Endodermal cell (in vitro differentiated cells): Measurements from ENCODE around the gene CCDC192. TPM values are rescaled to one million over a fixed set of nuclear protein-coding genes. Genes with fewer than 3 reads are reported as not detected.

ENCODE experiments used
- DNase-seq: peaks from one replicate; pipeline ENCODE4 v3.0.0-alpha.2; 2017
- H3K27ac ChIP-seq: 2 replicates; pipeline ENCODE4 v1.5.1; 2013; ENCODE audit warnings: mild to moderate bottlenecking, low read depth, low read length, moderate library complexity
- H3K27me3 ChIP-seq: 2 replicates; pipeline ENCODE4 v1.6.1; 2013; ENCODE audit warnings: mild to moderate bottlenecking, low read length, moderate library complexity; ENCODE audit not compliant: insufficient read depth, control insufficient read depth, poor library complexity, severe bottlenecking
- H3K36me3 ChIP-seq: 2 replicates; pipeline ENCODE4 v1.7.0; 2013; ENCODE audit warnings: mild to moderate bottlenecking, low read length, moderate library complexity; ENCODE audit not compliant: control insufficient read depth, insufficient read depth
- H3K4me1 ChIP-seq: one replicate; pipeline ENCODE4 v1.7.0; 2013; ENCODE audit warnings: low read length; ENCODE audit not compliant: control insufficient read depth, insufficient read depth
- H3K4me3 ChIP-seq: 2 replicates; pipeline ENCODE4 v1.5.1; 2013; ENCODE audit warnings: mild to moderate bottlenecking, low read length, moderate library complexity
- H3K9ac ChIP-seq: 2 replicates; pipeline ENCODE4 v1.6.1; 2013; ENCODE audit warnings: mild to moderate bottlenecking, low read length, moderate library complexity; ENCODE audit not compliant: poor library complexity, severe bottlenecking; ENCODE audit errors: extremely low read depth
- H3K9me3 ChIP-seq: 2 replicates; pipeline ENCODE4 v1.6.1; 2013; ENCODE audit warnings: mild to moderate bottlenecking, low read length, moderate library complexity; ENCODE audit not compliant: control insufficient read depth
- H3K27ac Mint-ChIP-seq: 2 replicates; pipeline ENCODE4 v1.8.0; 2020; ENCODE audit warnings: mixed read lengths
- H3K27me3 Mint-ChIP-seq: 2 replicates; pipeline ENCODE4 v1.8.0; 2021; ENCODE audit warnings: mild to moderate bottlenecking, mixed read lengths; ENCODE audit not compliant: insufficient read depth
- H3K36me3 Mint-ChIP-seq: 2 replicates; pipeline ENCODE4 v1.8.0; 2020; ENCODE audit warnings: low read depth, mixed read lengths
- H3K4me1 Mint-ChIP-seq: 2 replicates; pipeline ENCODE4 v1.8.0; 2020; ENCODE audit warnings: mixed read lengths
- H3K4me3 Mint-ChIP-seq: 2 replicates; pipeline ENCODE4 v1.8.0; 2020; ENCODE audit warnings: mild to moderate bottlenecking, moderate library complexity, mixed read lengths
- H3K9me3 Mint-ChIP-seq: 2 replicates; pipeline ENCODE4 v1.8.0; 2020; ENCODE audit warnings: mild to moderate bottlenecking, mixed read lengths
- CTCF ChIP-seq: fragments of 200-600 bp; sonication (generic); conservative IDR thresholded peaks from 2 replicates; pipeline ENCODE4 v1.5.0; 2021; ENCODE audit warnings: antibody characterized with exemption, mild to moderate bottlenecking
- WGBS, 2 experiments: methylation state at CpG; one replicate each; pipeline versions ENCODE4 v1.1.5 to v1.1.7; 2013; ENCODE audit warnings: missing lambda C conversion rate in 2 of 2, mixed read lengths in 1 of 2; ENCODE audit not compliant: insufficient coverage in 1 of 2, insufficient read length in 1 of 2; 5-methylcytosine and 5-hydroxymethylcytosine counted together
- total RNA-seq, 2 donors: library from RNA; stranded (reverse); fragmentation: NEBNext Ultra II Directional in 1 of 2; extraction: Animal tissue kit (Norgen Biotek cat#: 25700) in 1 of 2; gene quantifications; 2 replicates in 1 of 2; 3 replicates in 1 of 2; pipeline ENCODE4 v1.2.1, GENCODE V29; 2021

The CCDC192 gene
- total RNA-seq, 2 donors from 2014 or later: 0.48 to 1.3 TPM

- Histone ChIP-seq H3K9ac (no peak overlapping the region), H3K36me3 (no peaks in the 10 kb centered on the region), H3K9me3 (no peaks in the 10 kb centered on the region), H3K4me3 (no peak overlapping the region), H3K4me1 (peaks cover 7% of the 10 kb centered on the region), H3K27me3 (no peaks in the 10 kb centered on the region), H3K27ac (peak overlapping the region; percentile 55)
- Mint-ChIP-seq H3K27ac (no peak overlapping the region), H3K27me3 (no peaks in the 10 kb centered on the region), H3K4me3 (no peak overlapping the region), H3K36me3 (no peaks in the 10 kb centered on the region), H3K4me1 (peaks cover 16% of the 10 kb centered on the region), H3K9me3 (no peaks in the 10 kb centered on the region)
- WGBS, 2 experiments: 96% methylated on average over 1 of the region's 1 CpG; no CpG with 5 or more reads in 1 of the 2 experiments
- TF ChIP-seq CTCF: no peak
- DNase-seq: no peak
Measured at GRCh38 chr5:127809533-127809932, 106.3 kb downstream of the CCDC192 start.

DNA sequence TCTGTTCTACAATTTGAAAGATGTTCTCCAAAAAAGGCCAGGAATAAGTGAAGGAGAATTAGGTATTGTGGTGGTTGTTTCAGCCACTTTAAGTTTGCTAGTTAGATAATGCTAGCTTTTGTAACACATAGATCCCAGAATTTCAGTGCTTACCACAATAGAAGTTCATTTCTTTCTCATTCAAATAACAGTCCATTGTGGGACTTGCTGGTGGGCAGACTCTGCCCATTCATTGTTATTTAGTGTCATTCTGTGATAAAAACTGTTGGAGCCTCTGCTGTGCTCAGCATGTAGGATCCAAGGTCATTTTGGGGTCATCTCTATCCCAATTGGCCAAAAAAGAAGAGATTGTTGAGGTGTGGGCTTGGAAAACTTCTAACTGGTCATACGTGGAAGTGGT, 106.8 kb downstream of the CCDC192 start:
- no peak for TF ChIP-seq CTCF
- peak overlapping the region; percentile 55 for H3K27ac ChIP-seq
- H3K27me3 ChIP-seq: no peaks in the 10 kb centered on the region
- H3K27me3 Mint-ChIP-seq: no peaks in the 10 kb centered on the region
- WGBS, 2 experiments: 40 to 64% methylated on average over 1 of the region's 1 CpG
- peaks cover 7% of the 10 kb centered on the region for H3K4me1 ChIP-seq
- peaks cover 16% of the 10 kb centered on the region for H3K4me1 Mint-ChIP-seq
- H3K9me3 Mint-ChIP-seq: no peaks in the 10 kb centered on the region
- no peak overlapping the region for H3K4me3 Mint-ChIP-seq
- DNase-seq: no peak
- no peaks in the 10 kb centered on the region for H3K36me3 ChIP-seq
- H3K4me3 ChIP-seq: no peak overlapping the region
- no peak overlapping the region for H3K27ac Mint-ChIP-seq
- H3K9me3 ChIP-seq: no peaks in the 10 kb centered on the region
- no peaks in the 10 kb centered on the region for H3K36me3 Mint-ChIP-seq
- H3K9ac ChIP-seq: no peak overlapping the region

- H3K9me3 ChIP-seq: no peaks in the 10 kb centered on the region
- no peak for DNase-seq
- TF ChIP-seq CTCF: no peak
- no peak overlapping the region for H3K9ac ChIP-seq
- H3K36me3 ChIP-seq: no peaks in the 10 kb centered on the region
- H3K4me1 Mint-ChIP-seq: peaks cover 16% of the 10 kb centered on the region
- H3K27me3 Mint-ChIP-seq: no peaks in the 10 kb centered on the region
- H3K4me3 Mint-ChIP-seq: no peak overlapping the region
- H3K9me3 Mint-ChIP-seq: no peaks in the 10 kb centered on the region
- no peaks in the 10 kb centered on the region for H3K36me3 Mint-ChIP-seq
- peaks cover 7% of the 10 kb centered on the region for H3K4me1 ChIP-seq
- H3K27ac Mint-ChIP-seq: no peak overlapping the region
- H3K27ac ChIP-seq: no peak overlapping the region
- WGBS, 2 experiments: 80 to 87% methylated on average over 1 to 2 of the region's 2 CpGs
- no peak overlapping the region for H3K4me3 ChIP-seq
- H3K27me3 ChIP-seq: no peaks in the 10 kb centered on the region
Measured at GRCh38 chr5:127810707-127811490, 107.7 kb downstream of the CCDC192 start.
